Measurements from ENCODE around the gene KCNK7. TPM values are rescaled to one million over a fixed set of nuclear protein-coding genes. Genes with fewer than 3 reads are reported as not detected.
A peak's percentile ranks its signal among the peaks of the same experiment; 100 is the strongest.

Gene KCNK7
- total RNA-seq, 1 donor from 2014 or later = not detected

DNA sequence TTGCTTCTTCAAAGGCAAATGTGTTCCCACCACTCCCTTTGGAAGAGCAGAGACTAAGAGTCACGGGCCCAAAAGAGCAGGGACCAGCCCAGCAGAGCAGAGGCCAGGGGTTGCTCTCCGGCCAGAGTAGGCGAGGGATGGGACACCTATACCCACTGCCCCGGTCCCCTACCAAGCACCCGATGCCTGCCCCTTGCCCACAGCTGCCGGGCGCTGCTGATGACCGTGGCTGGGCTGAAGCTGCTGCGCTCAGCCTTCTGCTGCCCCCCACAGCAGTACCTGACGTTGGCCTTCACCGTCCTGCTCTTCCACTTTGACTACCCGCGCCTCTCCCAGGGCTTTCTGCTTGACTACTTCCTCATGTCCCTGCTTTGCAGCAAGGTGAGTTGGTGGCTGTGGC lies 31.6 kb upstream of the KCNK7 start:
- ATAC-seq (no peak), DNase-seq (ENCODE audit: low spot score) (no peak)

- ATAC-seq (peak; percentile 86), DNase-seq (ENCODE audit: low spot score) (no peak)
Observed at GRCh38 chr11:65625628-65626342, 30.2 kb upstream of the KCNK7 start.

GRCh38 chr11:65624931-65625627 lies 29.5 kb upstream of the KCNK7 start:
- DNase-seq (ENCODE audit: low spot score) (no peak), ATAC-seq (no peak)

- DNase-seq (ENCODE audit: low spot score) (no peak), ATAC-seq (no peak)
Observed at GRCh38 chr11:65623852-65624616, 28.4 kb upstream of the KCNK7 start.

DNA sequence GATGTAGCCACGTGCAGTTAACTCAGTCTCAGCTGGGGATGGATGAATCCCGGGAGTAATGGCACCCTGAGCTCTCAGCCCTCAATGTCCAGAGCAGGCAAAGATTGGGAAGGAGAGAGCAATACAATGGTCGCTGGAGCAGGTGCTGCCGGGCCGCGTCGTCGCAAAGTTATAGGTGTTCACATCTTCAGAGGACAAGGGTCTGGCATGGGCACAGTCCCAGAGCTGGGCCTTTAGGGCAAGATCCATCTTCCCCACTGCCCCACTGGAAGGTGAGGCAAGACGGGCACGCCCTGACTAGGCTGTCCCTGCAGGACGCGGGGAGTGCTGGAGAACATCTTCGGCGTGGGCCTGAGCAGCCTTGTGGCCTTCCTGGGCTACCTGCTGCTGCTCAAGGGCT lies 27.6 kb upstream of the KCNK7 start:
- ATAC-seq (no peak), DNase-seq (ENCODE audit: low spot score) (no peak)

GRCh38 chr11:65622011-65622410 lies 26.4 kb upstream of the KCNK7 start:
- no peak for DNase-seq (ENCODE audit: low spot score)
- no peak for ATAC-seq

DNA sequence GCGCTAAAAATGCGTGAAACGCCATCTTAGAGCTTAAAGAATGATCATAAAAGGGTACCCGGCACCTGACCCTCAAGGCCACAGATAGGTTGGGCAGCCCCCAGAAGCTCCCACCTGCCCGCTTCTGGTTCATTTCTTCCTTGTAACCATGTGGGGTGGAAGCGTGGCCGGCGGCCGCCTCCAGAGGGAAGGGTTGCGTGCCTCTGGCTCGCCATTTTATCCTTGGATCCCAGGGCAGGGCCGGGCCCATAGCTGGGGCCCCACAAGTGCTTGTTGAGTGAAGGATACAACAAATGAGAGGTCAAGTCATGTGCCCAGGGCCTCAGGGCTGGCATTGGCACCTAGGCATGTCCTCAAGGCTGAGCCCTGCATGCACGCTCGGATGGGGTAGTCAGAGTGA lies 25.9 kb upstream of the KCNK7 start:
- no peak for ATAC-seq
- no peak for DNase-seq (ENCODE audit: low spot score)

- ATAC-seq (no peak), DNase-seq (ENCODE audit: low spot score) (no peak)
Observed at GRCh38 chr11:65620666-65621065, 25.1 kb upstream of the KCNK7 start.

DNA sequence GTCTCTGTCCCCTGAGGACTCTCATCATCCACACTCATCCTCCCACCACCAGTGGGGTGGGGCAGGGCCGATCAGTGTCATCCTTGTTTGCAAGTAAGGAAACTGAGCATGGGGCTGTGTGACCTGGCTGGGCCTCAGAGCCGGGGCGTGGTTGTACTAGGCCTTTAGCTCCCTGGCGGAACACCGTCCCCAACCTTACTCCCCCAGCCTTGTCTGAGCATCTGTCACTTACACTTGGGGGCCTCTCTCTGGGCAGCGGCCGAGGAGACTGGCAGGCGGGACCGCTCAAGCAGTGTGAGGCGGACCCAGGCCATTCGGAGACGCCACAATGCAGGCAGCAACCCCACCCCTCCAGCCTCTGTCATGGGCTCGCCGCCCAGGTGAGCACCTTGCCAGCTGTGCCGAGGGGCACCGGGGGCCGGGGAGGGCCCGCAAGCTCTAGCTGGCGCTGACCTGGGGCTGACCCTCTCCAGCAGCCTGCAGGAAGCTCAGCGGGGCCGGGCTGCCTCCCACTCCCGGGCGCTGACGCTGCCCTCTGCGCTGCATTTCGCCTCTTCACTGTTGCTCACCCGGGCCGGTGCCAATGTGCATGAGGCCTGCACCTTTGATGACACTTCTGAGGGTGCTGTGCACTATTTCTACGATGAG lies 23.8 kb upstream of the KCNK7 start:
- ATAC-seq (no peak), DNase-seq (ENCODE audit: low spot score) (no peak)

- ATAC-seq (no peak), DNase-seq (ENCODE audit: low spot score) (no peak)
Observed at GRCh38 chr11:65618763-65619162, 23.2 kb upstream of the KCNK7 start.

- DNase-seq (ENCODE audit: low spot score) = no peak
- ATAC-seq = no peak
Observed at GRCh38 chr11:65617990-65618751, 22.6 kb upstream of the KCNK7 start.

DNA sequence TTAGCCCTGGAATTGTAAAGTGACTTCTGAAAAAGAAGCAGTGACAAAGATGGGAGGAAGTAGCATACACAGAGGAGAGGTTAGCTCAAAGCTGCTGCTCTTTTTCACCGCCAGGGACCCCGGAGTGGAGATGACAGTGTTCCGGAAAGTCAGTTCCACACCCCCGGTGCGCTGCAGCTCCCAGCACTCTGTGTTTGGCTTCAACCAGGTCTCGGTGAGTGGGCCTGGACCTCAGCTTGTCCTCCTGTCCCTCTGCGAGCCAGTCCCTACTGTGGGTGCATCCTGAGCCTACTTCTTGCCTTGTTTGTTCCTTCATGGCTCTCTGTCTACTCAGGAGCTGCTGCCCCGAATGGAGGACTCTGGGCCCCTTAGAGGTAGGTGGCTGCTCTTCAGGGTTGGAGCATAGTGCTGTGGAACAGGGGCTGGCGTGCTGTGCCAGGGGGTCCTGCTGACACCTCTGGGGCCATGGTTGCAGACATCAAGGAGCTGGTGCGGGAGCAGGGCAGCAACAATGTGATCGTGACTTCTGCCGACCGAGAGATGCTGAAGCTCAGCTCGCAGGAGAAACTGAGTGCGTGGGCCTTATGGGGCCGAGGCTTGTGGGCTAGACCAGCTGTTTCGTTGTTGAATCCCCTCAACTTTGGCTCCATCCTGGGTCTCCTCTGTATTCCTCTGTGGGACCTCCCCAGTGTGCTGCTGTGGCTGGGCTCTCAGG lies 21.7 kb upstream of the KCNK7 start:
- no peak for DNase-seq (ENCODE audit: low spot score)
- no peak for ATAC-seq

DNA sequence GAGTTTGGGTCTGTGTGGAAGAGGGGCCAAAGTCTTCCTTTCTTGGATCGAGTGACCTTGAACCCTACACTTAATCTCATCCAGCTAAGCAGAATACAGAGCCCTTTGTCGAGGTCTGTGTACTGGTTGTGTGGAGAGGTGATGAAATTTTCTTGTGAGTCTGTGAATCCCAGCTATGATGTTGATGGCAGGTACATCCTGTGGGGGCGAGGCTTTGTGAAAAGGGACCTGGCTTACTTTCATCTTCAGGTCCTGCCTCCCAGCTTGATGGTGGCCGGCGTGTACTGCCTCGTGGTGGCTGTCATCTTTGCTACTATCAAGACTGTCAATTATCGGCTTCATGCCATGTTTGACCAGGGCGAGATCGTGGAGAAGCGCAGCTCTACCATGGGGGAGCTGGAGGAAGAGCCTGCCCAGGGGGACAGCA lies 21.0 kb upstream of the KCNK7 start:
- ATAC-seq (no peak), DNase-seq (ENCODE audit: low spot score) (no peak)

DNA sequence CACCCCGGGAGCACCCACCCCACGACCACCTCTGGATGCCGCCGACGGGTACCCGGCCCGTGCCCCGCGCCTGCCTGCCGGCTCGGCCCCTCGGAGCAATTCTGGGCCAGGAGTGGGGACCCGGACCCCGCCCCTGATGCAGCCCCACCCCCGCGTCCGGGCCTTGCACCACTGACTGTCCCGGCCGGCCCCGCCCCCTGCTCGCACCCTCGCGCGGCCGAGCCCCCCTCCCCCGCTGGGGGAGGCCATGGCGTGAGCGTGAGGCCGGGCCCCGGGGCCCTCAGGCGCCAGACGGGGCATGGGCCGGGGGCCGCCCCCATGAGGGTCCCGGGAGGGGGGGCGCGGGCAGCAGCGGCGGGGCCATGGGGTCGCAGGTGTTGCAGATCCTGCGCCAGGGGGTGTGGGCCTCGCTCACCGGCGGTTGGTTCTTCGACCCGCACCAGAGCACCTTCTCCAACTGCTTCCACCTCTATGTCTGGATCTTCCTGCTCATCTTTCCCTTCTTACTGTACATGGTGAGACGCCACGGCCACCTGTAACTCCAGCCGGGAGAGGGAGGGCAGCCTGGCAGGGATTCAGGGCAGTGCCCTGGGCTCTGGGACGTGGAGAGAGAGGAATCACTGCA lies 20.5 kb upstream of the KCNK7 start:
- DNase-seq (ENCODE audit: low spot score) (no peak), ATAC-seq (no peak)

DNA sequence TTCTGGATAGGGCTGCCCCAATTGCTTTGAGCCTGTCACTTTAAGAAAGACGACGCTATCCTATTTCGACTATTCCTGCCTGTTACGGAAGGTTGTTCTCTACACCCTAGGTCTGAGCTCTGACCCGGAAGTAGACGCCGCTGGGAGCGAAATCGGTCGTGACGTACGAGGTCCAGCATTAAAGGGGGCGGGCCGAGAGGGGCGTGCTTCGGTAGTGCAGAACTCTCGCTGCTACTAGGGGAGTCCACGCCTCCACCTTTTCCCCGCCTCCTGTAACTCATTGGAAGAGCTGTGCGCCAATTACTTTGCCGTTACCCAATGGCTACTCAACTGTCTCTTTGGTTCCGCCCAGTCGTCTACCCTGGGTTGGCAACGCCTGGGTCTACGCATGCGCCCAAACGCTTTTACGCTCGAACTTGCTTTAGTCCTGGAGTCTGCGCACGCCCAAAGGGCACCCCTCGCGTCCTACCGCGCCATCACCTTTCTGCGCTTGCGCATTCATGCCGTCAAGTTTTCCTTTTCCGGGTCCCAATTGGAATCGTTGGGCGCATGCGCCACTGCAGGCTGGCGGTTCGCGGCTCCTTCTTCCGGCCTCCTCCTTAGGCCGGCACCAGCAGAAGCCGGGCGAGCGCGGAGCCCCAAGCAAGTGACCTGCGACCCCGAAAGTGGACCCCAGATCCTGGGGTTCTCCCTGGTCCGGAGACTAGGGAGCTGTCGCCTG lies 19.8 kb upstream of the KCNK7 start, which contains the start of gene PCNX3:
TSS of gene PCNX3 (plus strand) at position 548 of the 721 bp plus-strand sequence. CDS start 536 bp downstream, outside the sequence.
- peak; percentile 100 for DNase-seq (ENCODE audit: low spot score)
- peak; percentile 76 for ATAC-seq

DNA sequence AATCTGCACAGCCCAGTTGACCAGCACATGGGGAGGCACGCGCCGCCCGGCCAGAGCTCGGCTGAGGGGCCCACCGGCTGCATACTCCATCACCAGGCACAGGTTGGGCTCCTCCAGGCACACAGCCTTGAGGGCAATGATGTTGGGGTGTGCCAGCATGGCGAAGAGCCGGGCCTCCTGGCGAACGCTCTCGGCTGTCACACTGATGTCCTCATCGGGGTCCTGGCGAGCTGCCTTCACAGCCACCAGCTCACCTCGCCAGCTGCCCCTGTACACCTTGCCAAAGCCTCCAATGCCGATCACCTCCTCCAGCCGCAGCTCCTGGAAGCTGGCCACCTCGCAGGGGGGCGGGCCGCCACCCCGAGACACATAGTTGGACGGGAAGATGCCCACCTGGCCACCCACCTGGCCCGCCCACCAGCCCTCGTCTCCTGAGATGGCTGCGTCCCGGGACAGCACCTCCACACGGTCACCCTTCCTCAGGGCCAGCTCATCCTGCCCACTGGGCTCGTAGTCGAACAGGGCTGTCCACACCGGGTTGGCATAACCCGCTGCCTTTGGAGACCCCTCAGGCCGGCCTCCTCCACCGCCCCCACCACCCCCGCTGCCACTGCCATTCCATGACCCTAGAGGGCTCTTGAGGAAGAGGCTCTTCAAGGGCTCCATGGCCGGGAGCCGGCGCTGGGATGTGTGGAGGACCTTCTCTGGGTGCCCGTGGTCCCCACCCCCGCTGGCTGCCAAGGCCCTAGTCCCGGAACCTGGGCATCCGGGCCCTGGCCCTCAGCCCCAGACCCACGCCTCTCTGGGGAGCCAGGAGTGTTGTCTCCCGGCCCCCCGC lies 17.7 kb upstream of the KCNK7 start:
- ATAC-seq (peak; percentile 0), DNase-seq (ENCODE audit: low spot score) (peak; percentile 70)

DNA sequence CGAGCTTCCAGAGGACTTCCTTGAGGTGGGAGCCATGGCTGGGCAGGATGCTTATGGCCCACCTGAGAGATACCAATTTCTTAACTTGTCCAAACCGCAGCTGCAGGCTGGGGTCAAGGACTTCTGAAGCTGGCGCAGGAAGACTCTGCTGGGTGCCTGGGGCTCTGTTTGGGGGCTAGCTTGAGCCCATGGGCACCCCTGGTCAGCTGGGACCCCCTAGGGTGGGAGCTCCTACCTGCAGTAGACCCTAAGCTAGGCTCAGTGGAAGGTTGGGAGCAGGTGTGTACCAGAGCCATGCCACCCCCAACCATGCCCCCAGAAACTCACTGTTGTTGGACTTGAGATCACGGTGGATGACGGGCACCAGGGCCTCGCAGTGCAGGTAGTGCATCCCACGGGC lies 17.1 kb upstream of the KCNK7 start:
- no peak for ATAC-seq

More for the DNA sequence above, 17.1 kb upstream of the KCNK7 start:
- DNase-seq (ENCODE audit: low spot score) = no peak
